Neural crest cell (in vitro differentiated cells): ENCODE measurements around the gene FGF1. TPM values are rescaled to one million over a fixed set of nuclear protein-coding genes. Genes with fewer than 3 reads are reported as not detected.
A peak's percentile ranks its signal among the peaks of the same experiment; 100 is the strongest.

ENCODE experiments used
- DNase-seq: peaks from one replicate; pipeline ENCODE4 v3.0.0; 2021; ENCODE audit warnings: low read depth, mixed read lengths, low spot score
- H3K27ac Mint-ChIP-seq: one replicate; pipeline ENCODE4 v1.8.0; 2021; ENCODE audit warnings: mild to moderate bottlenecking, mixed read lengths; ENCODE audit not compliant: unreplicated experiment
- H3K27me3 Mint-ChIP-seq: 2 replicates; pipeline ENCODE4 v1.8.0; 2021; ENCODE audit warnings: low read depth, mild to moderate bottlenecking, mixed read lengths
- H3K36me3 Mint-ChIP-seq: 2 replicates; pipeline ENCODE4 v1.8.0; 2021; ENCODE audit warnings: low read depth, mild to moderate bottlenecking, mixed read lengths
- H3K4me1 Mint-ChIP-seq: 2 replicates; pipeline ENCODE4 v1.8.0; 2021; ENCODE audit warnings: mixed read lengths
- H3K4me3 Mint-ChIP-seq: one replicate; pipeline ENCODE4 v1.8.0; 2021; ENCODE audit warnings: mild to moderate bottlenecking, mixed read lengths
- H3K9me3 Mint-ChIP-seq: 2 replicates; pipeline ENCODE4 v1.8.0; 2021; ENCODE audit warnings: mixed read lengths
- CTCF ChIP-seq: fragments of 200-600 bp; sonication (generic); conservative IDR thresholded peaks from 2 replicates; pipeline ENCODE4 v1.5.0; 2021; ENCODE audit warnings: antibody characterized with exemption, mild to moderate bottlenecking
- total RNA-seq: library from RNA; stranded (reverse); gene quantifications from 2 replicates; pipeline ENCODE4 v1.2.1, GENCODE V29; 2021

FGF1 gene
- total RNA-seq, 1 donor from 2014 or later: not detected

- DNase-seq: no peak
- Mint-ChIP-seq H3K27ac (no peak overlapping the region), H3K36me3 (no peaks in the 10 kb centered on the region), H3K4me3 (peak overlapping the region; percentile 68), H3K27me3 (no peaks in the 10 kb centered on the region), H3K9me3 (no peaks in the 10 kb centered on the region), H3K4me1 (peaks cover 50% of the 10 kb centered on the region)
- TF ChIP-seq CTCF: no peak
These were observed 133.8 kb downstream of the FGF1 start for GRCh38 chr5:142552107-142552506.

- Mint-ChIP-seq H3K4me1 (peaks cover 50% of the 10 kb centered on the region), H3K36me3 (no peaks in the 10 kb centered on the region), H3K9me3 (no peaks in the 10 kb centered on the region), H3K4me3 (peak overlapping the region; percentile 68), H3K27me3 (no peaks in the 10 kb centered on the region), H3K27ac (no peak overlapping the region)
- TF ChIP-seq CTCF: no peak
- DNase-seq: peak; percentile 66
These were observed 134.4 kb downstream of the FGF1 start for GRCh38 chr5:142551338-142552067.

DNA sequence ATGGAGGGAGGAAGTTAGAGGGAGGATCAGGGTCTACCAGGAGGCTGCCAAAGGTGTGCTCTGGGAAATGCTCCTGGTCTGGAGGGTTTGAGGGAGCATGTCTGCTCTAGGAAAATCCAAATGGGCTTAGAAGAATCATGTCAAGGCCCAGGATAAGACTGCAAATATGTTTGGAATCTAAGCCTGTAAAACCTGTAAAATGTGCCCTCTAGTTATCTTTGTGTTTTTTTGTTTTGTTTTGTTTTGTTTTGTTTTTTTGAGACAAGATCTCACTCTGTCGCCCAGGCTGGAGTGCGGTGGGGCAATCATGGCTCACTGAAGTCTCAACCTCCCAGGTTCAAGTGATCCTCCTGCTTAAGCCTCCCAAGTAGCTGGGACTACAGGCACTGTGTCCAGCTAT is 135.4 kb downstream of the FGF1 start:
- TF ChIP-seq CTCF: no peak
- H3K4me1 Mint-ChIP-seq: peaks cover 53% of the 10 kb centered on the region
- no peak overlapping the region for H3K27ac Mint-ChIP-seq
- H3K36me3 Mint-ChIP-seq: no peaks in the 10 kb centered on the region
- DNase-seq: no peak
- no peaks in the 10 kb centered on the region for H3K9me3 Mint-ChIP-seq
- H3K27me3 Mint-ChIP-seq: no peaks in the 10 kb centered on the region
- no peak overlapping the region for H3K4me3 Mint-ChIP-seq

DNA sequence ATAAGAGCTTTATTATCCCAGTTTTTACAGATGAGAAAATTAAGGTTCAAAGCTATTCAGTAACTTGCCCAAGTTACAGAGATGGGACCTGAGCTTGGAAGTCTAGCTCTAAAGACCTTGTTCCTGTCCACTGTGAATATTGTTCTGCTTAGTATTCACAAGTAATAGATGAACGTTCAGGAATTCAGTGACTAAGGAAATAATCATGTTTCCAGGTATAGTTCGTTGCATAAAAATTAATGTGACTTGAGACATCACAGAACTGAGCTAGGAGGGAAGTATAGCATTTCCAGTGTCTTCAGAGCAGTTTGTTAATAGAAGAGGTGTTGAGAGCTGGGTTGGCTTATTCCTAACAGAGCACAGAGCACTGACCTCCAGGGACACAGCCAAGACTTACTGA is 136.1 kb downstream of the FGF1 start:
- no peak overlapping the region for H3K4me3 Mint-ChIP-seq
- peaks cover 59% of the 10 kb centered on the region for H3K4me1 Mint-ChIP-seq
- no peak for DNase-seq
- no peaks in the 10 kb centered on the region for H3K36me3 Mint-ChIP-seq
- H3K27me3 Mint-ChIP-seq: no peaks in the 10 kb centered on the region
- no peaks in the 10 kb centered on the region for H3K9me3 Mint-ChIP-seq
- no peak for TF ChIP-seq CTCF
- no peak overlapping the region for H3K27ac Mint-ChIP-seq

- Mint-ChIP-seq H3K27me3 (no peaks in the 10 kb centered on the region), H3K36me3 (no peaks in the 10 kb centered on the region), H3K4me3 (peak overlapping the region; percentile 5), H3K9me3 (no peaks in the 10 kb centered on the region), H3K4me1 (peaks cover 62% of the 10 kb centered on the region), H3K27ac (no peak overlapping the region)
- peak; percentile 95 for TF ChIP-seq CTCF
- DNase-seq: peak; percentile 66
These were observed 137.1 kb downstream of the FGF1 start for GRCh38 chr5:142548739-142549275.
